Measurements from ENCODE around the gene SLC31A1. TPM values are rescaled to one million over a fixed set of nuclear protein-coding genes. Genes with fewer than 3 reads are reported as not detected.

The SLC31A1 gene
- total and polyA plus RNA-seq, 2 of the 13 experiments (the other 11 are each of a cell fraction or from before 2014, with no cell fraction given), result 62.9 to 70.0 TPM

- TF ChIP-seq FOXO1 (CRISPR knock-in tag; IDR thresholded peaks at IDR 0.05) (peak; percentile 10; the same call in 1 of the 2 replicates), ETV5 (CRISPR knock-in tag; IDR thresholded peaks at IDR 0.05; ENCODE audit: borderline replicate concordance) (peak; percentile 46; the same call in 1 of the 2 replicates), ZNF558 (CRISPR knock-in tag; IDR thresholded peaks at IDR 0.05; ENCODE audit: borderline replicate concordance) (no peak), ZNF703 (CRISPR knock-in tag; IDR thresholded peaks at IDR 0.05; ENCODE audit: borderline replicate concordance) (0 out of 2 replicates have a peak, but pooled peaks have one; percentile 16), FOXA1 (IDR thresholded peaks at IDR 0.05) (no peak), FOXA1 (CRISPR knock-in tag; IDR thresholded peaks at IDR 0.05) (peak; percentile 26; the same call in 1 of the 2 replicates), GMEB1 (CRISPR knock-in tag; IDR thresholded peaks at IDR 0.05; ENCODE audit: borderline replicate concordance) (peak; percentile 93), HNRNPUL1 (IDR thresholded peaks at IDR 0.05; ENCODE audit: low read depth, low read length) (no peak), ZNF782 (CRISPR knock-in tag; IDR thresholded peaks at IDR 0.05; ENCODE audit: borderline replicate concordance) (no peak), ZNF83 (CRISPR knock-in tag; IDR thresholded peaks at IDR 0.05; ENCODE audit: borderline replicate concordance) (no peak), BCLAF1 (IDR thresholded peaks at IDR 0.05) (no peak), CEBPZ (IDR thresholded peaks at IDR 0.05; ENCODE audit: low read length) (no peak), PPARG (CRISPR knock-in tag; conservative IDR thresholded peaks at IDR 0.05) (no peak), AKAP8 (CRISPR knock-in tag; IDR thresholded peaks at IDR 0.05) (0 out of 2 replicates have a peak, but pooled peaks have one; percentile 17), NFKBIZ (CRISPR knock-in tag; IDR thresholded peaks at IDR 0.05) (no peak; the same call in 1 of the 2 replicates), ZNF720 (CRISPR knock-in tag; IDR thresholded peaks at IDR 0.05) (no peak), GATAD2A (CRISPR knock-in tag; IDR thresholded peaks at IDR 0.05) (peak; percentile 66), ZNF670 (CRISPR knock-in tag; IDR thresholded peaks at IDR 0.05; ENCODE audit: borderline replicate concordance) (peak; percentile 79), ZNF567 (CRISPR knock-in tag; IDR thresholded peaks at IDR 0.05; ENCODE audit: borderline replicate concordance) (peak; percentile 87; the same call in 1 of the 2 replicates)
These were observed 54.1 kb downstream of the SLC31A1 start, which contains the start of the genes CDC26 and PRPF4 (continued) for GRCh38 chr9:113275157-113276131.

All from HepG2 (cell line).